HEK293 (cell line): ENCODE measurements around the gene MTRF1L.
"Not testable (repeated sequence)": the region's sequence is repeated elsewhere in the genome, so short reads cannot be mapped to it uniquely, and the experiment has no call there.

ENCODE experiments used
- CTCF ChIP-seq: fragments of 450-650 bp; formaldehyde crosslinking; IDR thresholded peaks from 2 replicates; pipeline ENCODE4 v1.5.1; 2016; ENCODE audit warnings: missing biosample characterization, missing genetic modification characterization
- INSM2 ChIP-seq: fragments of 450-650 bp; formaldehyde crosslinking; IDR thresholded peaks from 2 replicates; pipeline ENCODE4 v1.5.1; 2016; ENCODE audit warnings: missing biosample characterization, missing genetic modification characterization
- KLF16 ChIP-seq: fragments of 450-650 bp; formaldehyde crosslinking; IDR thresholded peaks from 2 replicates; pipeline ENCODE4 v1.5.1; 2017; ENCODE audit warnings: missing biosample characterization, missing genetic modification characterization
- PBX3 ChIP-seq: sonication (generic); formaldehyde crosslinking; IDR thresholded peaks from 2 replicates; pipeline ENCODE4 v1.8.1; 2022; ENCODE audit warnings: mild to moderate bottlenecking, moderate library complexity, missing genetic modification reagents
- TCF7L2 ChIP-seq: IDR thresholded peaks from 2 replicates; pipeline ENCODE4 v1.6.1; 2011; ENCODE audit warnings: low read depth, mild to moderate bottlenecking, inconsistent platforms, low read length, moderate library complexity, borderline replicate concordance
- YY1 ChIP-seq: fragments of 450-650 bp; formaldehyde crosslinking; IDR thresholded peaks from 2 replicates; pipeline ENCODE4 v1.5.1; 2018; ENCODE audit warnings: missing biosample characterization, missing genetic modification characterization
- ZBTB21 ChIP-seq: fragments of 450-650 bp; formaldehyde crosslinking; IDR thresholded peaks from 2 replicates; pipeline ENCODE4 v1.5.1; 2017; ENCODE audit warnings: missing biosample characterization, missing genetic modification characterization
- ZFP3 ChIP-seq: fragments of 450-650 bp; formaldehyde crosslinking; IDR thresholded peaks from 2 replicates; pipeline ENCODE4 v1.5.1; 2016; ENCODE audit warnings: low read depth, missing biosample characterization, missing genetic modification characterization
- ZNF214 ChIP-seq: fragments of 450-650 bp; formaldehyde crosslinking; IDR thresholded peaks from 2 replicates; pipeline ENCODE4 v1.5.1; 2017; ENCODE audit warnings: missing biosample characterization, mild to moderate bottlenecking, missing genetic modification characterization, borderline replicate concordance
- ZNF23 ChIP-seq: fragments of 450-650 bp; formaldehyde crosslinking; IDR thresholded peaks from 2 replicates; pipeline ENCODE4 v1.5.1; 2016; ENCODE audit warnings: missing biosample characterization, missing genetic modification characterization, borderline replicate concordance
- ZNF350 ChIP-seq: fragments of 450-650 bp; formaldehyde crosslinking; IDR thresholded peaks from 2 replicates; pipeline ENCODE4 v1.5.0; 2017; ENCODE audit warnings: missing biosample characterization, mild to moderate bottlenecking, missing genetic modification characterization
- ZNF433 ChIP-seq: fragments of 450-650 bp; formaldehyde crosslinking; IDR thresholded peaks from 2 replicates; pipeline ENCODE4 v1.5.1; 2016; ENCODE audit warnings: missing biosample characterization, missing genetic modification characterization, low read depth
- ZNF660 ChIP-seq: fragments of 450-650 bp; IDR thresholded peaks from 2 replicates; pipeline ENCODE4 v1.5.1; 2018; ENCODE audit warnings: missing biosample characterization, mild to moderate bottlenecking, missing genetic modification characterization
- ZNF747 ChIP-seq: fragments of 450-650 bp; formaldehyde crosslinking; IDR thresholded peaks from 2 replicates; pipeline ENCODE4 v1.5.1; 2016; ENCODE audit warnings: missing biosample characterization, missing genetic modification characterization

GRCh38 chr6:152985300-152985699 lies 17.2 kb downstream of the MTRF1L start:
- not testable (repeated sequence) for TF ChIP-seq CTCF (tag by site-specific recombination); PBX3; TCF7L2; ZNF214 (tag by site-specific recombination); ZNF433 (tag by site-specific recombination); KLF16 (tag by site-specific recombination); ZNF23 (tag by site-specific recombination); YY1; ZFP3; INSM2 (tag by site-specific recombination); ZNF747 (tag by site-specific recombination); ZNF660; ZNF350 (tag by site-specific recombination); ZBTB21 (tag by site-specific recombination)
